ENCODE measurements around the gene TSPAN5.

TSPAN5 gene

GRCh38 chr4:98689507-98690174 lies 31.2 kb upstream of the TSPAN5 start:
- TF ChIP-seq CTCF (IDR thresholded peaks at IDR 0.05), result no peak

- TF ChIP-seq CTCF (IDR thresholded peaks at IDR 0.05), result no peak
These were observed 30.2 kb upstream of the TSPAN5 start for GRCh38 chr4:98688411-98689290.

GRCh38 chr4:98687876-98688275 lies 29.5 kb upstream of the TSPAN5 start:
- TF ChIP-seq CTCF (IDR thresholded peaks at IDR 0.05), result no peak

GRCh38 chr4:98686847-98687246 lies 28.4 kb upstream of the TSPAN5 start:
- no peak for TF ChIP-seq CTCF (IDR thresholded peaks at IDR 0.05)

GRCh38 chr4:98686043-98686707 lies 27.8 kb upstream of the TSPAN5 start:
- no peak for TF ChIP-seq CTCF (IDR thresholded peaks at IDR 0.05)

- no peak for TF ChIP-seq CTCF (IDR thresholded peaks at IDR 0.05)
These were observed 27.0 kb upstream of the TSPAN5 start for GRCh38 chr4:98685225-98686042.

- no peak for TF ChIP-seq CTCF (IDR thresholded peaks at IDR 0.05)
These were observed 24.3 kb upstream of the TSPAN5 start for GRCh38 chr4:98682719-98683118.
